Epithelial cell of prostate (primary cell): ENCODE measurements around the gene ACP3.
"Not testable (repeated sequence)": the region's sequence is repeated elsewhere in the genome, so short reads cannot be mapped to it uniquely, and the experiment has no call there.

Source experiments
- DNase-seq: peaks from one replicate; pipeline ENCODE4 v3.0.0-alpha.2; 2011; ENCODE audit warnings: low read depth, low spot score
- H3K27ac ChIP-seq: fragments of 450-650 bp; 2 replicates; pipeline ENCODE4 v1.5.1; 2017; ENCODE audit warnings: mild to moderate bottlenecking

The ACP3 gene, protein sequence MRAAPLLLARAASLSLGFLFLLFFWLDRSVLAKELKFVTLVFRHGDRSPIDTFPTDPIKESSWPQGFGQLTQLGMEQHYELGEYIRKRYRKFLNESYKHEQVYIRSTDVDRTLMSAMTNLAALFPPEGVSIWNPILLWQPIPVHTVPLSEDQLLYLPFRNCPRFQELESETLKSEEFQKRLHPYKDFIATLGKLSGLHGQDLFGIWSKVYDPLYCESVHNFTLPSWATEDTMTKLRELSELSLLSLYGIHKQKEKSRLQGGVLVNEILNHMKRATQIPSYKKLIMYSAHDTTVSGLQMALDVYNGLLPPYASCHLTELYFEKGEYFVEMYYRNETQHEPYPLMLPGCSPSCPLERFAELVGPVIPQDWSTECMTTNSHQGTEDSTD

DNA sequence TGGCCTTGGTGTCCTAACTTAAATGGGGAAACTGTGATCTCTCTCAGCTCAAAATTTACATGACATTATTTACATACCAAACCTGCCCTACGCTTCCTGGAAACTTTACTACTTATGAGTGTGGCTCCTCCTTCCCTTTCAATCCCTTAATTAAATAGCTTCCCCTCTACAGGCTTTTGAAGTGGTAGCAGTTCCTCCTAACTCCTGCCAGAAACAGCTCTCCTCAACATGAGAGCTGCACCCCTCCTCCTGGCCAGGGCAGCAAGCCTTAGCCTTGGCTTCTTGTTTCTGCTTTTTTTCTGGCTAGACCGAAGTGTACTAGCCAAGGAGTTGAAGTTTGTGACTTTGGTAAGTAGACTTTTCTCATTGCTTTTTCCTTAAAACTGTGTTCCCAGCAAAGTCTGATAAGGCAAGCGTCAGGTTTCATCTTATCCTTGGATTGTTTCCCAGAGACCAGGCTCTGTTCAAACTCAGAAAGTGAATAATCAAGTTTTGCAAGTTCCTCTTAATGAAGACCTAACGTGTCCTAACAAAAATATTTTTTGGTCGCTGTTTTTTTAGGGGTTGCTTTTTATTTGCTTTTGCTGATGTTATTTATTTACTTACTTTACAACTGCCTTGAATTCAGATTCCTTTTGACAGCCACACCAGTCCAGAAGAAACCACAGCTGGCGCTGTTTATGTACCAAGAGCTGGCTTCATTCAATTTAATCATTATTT lies at the start of gene ACP3:
Gene ACP3 (plus strand): TSS at position 179 of the 720 bp plus-strand sequence. CDS start 50 bp downstream, at position 229.
- DNase-seq: peak; percentile 84
- H3K27ac ChIP-seq: peak within 1 kb of the TSS; percentile 78

DNA sequence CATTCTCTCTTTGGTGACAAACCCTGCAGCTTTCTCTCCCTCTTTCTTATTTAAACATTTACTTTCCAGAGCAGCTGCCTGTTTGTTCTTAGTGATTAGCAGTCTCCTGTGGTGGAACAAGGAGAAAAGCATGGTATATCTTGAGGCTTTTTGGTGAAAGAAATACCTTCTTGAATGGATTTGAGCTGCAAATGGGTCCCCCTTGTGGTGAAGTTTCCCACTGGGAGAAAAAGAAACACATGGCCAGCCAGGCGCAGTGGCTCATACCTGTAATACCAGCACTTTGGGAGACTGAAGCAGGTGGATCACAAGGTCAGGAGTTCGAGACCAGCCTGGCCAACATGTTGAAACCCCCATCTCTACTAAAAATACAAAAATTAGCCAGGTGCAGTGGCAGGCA lies 48.3 kb upstream of the ACP3 start:
- no peak for DNase-seq

DNA sequence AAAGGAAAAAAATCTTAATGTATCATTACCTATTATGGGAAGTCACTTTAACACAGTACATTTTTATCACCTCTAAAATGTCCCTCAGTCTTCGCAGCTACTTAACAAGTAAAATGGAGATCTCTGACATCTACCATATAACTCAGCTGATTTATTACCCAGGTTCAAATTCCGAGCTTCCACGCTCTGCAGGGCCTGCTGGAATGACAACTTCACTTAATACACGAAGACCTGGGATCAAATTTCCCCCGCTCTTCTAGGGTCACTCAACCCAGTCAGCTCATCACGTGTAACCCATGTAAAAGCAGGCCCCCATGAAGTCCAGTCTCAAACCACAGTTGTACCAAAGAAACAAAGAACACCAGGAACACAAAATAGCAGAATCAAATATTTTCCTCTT lies 44.2 kb upstream of the ACP3 start:
- no peak overlapping the region for H3K27ac ChIP-seq
- DNase-seq: no peak

More for the DNA sequence above, 48.3 kb upstream of the ACP3 start:
- H3K27ac ChIP-seq: no peak overlapping the region

DNA sequence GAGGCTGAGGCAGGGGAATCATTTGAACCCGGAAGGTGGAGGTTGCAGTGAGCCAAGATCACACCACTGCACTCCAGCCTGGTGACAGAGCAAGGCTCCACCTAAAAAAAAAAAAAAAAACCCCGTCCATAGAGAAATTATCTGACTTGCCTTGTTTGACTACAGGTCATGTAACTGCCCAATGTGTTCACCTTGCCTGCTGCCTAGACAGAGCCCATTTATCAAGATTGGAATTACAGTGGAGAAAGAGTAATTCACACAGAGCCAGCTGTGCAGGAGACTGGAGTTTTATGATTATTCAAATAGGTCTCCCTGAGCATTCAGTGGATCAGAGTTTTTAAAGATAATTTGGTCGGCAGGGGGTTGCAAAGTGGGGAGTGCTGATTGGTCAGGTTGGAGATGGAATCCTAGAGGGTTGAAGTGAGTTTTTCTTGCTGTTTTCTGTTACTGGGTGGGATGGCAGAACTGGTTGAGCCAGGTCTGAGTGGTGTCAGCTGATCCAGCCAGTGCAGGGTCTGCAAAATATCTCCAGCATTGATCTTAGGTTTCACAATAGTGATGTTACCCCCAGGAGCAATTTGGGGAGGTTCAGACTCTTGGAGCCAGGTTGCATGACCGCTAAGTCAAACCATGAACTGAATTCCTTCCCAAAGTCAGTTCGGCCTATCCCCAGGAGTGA lies 40.8 kb upstream of the ACP3 start:
- DNase-seq: no peak
- H3K27ac ChIP-seq: no peak overlapping the region

DNA sequence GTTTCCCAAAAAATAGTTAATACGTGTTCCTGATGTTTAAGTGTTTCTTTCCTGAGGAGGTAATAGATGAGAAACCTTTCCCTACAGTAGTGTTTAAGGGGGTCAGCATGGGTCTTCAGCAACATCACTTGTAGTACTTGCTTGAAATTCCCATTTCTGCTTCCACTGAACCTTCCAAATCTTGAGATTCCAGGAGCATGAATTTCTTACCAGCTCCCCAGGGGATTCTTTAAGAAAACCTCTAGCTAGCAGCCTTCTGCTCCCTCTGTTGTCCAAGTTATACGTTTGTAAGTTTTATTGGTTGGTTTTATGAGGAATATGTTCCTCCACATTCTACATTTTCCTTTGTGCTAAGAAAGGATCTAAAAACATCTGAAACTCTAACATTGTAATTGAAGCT lies 38.2 kb upstream of the ACP3 start:
- no peak for DNase-seq
- no peak overlapping the region for H3K27ac ChIP-seq

DNA sequence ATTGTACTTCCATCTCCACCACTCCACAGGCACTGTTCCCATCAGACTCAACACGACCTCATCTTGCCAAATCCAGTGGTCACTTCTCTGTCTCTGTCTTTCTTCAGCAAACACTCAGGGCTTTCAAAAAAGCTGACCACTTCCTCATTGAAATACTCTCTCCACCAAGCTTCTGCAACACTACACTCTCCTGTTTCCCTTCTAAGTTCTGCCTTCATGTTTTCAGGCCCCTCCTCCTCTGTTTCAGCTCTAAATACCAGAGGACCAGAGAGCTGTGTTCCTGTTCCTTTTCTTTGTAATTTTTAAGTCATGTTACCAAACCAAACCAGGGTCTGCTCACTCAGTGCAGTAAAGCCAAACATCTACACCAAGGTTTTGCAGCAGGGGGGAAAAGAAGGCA lies 33.8 kb upstream of the ACP3 start:
- no peak overlapping the region for H3K27ac ChIP-seq
- DNase-seq: no peak

DNA sequence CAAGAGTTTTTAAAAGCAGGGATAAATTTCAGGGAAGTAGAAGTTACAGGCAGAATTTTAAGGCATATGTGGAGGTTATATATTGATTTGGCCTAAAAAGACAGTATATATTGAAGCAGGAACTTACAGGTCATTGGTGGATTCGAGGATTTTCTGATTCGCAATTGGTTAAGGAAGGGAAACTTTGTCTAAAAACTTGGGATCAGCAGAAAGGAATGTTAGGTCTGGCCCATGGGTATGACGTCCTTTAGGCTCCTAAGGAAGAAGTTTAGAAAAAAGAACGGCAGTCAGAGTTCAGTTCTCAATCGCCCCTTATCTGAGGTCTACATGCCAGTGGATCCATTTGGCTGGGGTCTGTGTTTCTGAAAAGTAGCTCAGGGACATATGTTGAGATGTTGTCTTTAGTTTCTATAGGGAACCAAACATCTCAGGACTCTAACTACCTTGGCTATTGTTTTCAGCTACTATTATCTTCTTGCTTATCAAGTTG lies 33.2 kb upstream of the ACP3 start:
- H3K27ac ChIP-seq: no peak overlapping the region
- no peak for DNase-seq

DNA sequence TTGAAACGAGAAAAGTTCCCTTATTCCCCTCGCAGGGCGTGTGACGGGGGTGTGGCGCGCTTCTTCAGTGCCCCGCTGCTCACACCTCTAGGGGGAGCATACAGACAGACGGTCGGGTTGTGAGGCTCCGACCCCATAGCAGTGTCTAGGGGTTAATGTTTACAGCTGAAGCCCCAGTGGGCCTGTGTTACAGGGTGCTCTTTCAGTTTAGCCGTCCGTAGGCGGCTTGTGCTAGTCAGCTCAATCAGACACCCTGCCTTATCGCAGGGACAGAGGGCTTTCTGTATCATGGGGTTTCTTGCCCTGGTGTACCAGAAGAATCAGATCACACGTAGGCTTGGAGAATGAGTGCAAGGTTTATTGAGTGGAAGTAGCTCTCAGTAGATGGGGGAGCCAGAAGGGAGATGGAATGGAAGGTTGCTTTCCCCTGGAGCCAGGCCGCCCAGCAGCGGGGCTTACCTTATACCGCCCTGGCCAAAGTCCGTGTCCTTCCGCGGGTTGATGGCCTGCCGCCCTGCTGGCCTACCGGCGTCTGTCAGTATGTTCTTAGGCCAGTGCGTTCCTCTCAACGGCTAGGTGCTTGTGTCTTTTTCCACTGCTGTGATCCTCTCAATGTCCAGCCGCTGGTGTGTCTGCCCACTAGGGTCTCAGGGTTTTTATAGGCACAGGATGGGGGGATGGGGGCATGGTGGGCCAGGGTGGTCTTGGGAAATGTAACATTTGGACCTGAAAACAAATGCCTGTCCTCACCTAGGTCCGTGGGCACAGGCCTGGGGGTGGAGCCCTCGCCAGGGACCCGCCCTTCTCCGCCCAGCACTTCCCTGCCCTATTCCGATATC lies 32.2 kb upstream of the ACP3 start:
- H3K27ac ChIP-seq: no peak overlapping the region
- no peak for DNase-seq

DNA sequence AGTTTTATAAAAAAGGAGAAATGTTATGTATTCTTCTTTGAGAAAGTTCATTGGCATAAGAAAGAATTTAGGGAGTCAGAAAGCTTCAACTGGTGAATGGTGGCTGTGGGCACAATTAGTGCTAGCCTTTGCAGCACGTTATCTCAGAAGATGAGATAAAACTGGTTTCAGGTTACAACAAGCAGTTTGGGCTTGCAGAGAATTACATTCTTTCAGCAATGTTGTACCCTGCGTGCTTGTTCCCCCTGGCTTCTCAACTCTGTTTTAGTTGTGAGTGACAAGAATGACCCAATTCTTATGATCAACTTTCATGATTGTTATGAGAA lies 31.6 kb upstream of the ACP3 start:
- no peak for DNase-seq
- no peak overlapping the region for H3K27ac ChIP-seq

DNA sequence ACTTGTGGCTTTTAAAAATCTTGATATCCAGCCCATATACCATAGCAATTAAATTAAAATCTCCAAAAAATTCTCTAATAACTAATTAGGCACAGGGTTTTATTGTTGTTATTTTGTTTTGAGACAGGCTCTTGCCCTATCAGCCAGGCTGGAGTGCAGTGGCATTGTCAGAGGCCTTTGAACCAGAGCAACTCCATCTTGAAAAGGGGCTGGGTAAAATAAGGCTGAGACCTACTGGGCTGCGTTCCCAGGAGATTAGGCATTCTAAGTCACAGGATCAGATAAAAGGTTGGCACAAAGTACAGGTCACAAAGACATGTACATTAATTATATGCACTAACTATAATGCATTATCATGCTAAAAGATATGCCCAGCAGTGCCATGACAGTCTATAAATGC lies 31.2 kb upstream of the ACP3 start:
- no peak for DNase-seq

DNA sequence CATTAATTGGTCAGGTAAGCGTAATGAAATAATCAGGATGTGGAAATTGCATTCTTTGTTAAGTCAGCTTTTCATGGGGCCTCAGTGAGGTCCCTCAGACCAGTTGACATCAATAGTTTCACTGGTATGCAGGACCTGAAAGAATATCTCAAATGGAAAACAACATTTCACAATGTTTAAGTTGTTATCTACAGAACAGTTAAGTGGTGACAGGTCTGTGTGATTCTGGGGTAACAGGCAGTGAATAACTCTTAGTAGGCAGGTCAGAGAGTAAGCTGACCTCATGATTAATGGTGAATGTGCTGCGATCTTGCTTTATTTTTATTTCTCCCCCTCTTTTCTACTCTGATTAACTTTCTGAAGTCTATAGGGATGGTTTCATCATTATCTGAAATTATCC lies 28.9 kb upstream of the ACP3 start:
- no peak overlapping the region for H3K27ac ChIP-seq
- no peak for DNase-seq

More for the DNA sequence above, 31.2 kb upstream of the ACP3 start:
- no peak overlapping the region for H3K27ac ChIP-seq

DNA sequence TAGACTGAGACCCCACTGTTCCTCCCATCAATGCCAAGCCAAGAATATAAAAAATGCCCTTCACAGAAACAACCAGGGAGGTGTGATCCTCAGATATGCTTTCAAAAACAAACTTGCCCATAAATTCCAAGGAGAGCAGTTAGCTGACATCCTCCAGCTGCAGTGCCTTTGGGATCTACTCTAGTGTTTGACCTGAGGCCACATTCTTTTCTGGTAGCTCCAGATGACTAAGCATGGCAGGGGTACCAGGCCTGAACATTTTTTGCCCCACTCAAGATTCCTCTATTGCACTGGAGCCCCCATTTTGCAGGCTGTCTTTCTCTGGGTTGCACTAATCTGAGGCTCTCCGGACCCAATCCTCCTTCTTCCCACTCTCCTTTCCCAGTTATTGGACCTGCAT lies 27.9 kb upstream of the ACP3 start:
- no peak for DNase-seq
- no peak overlapping the region for H3K27ac ChIP-seq

DNA sequence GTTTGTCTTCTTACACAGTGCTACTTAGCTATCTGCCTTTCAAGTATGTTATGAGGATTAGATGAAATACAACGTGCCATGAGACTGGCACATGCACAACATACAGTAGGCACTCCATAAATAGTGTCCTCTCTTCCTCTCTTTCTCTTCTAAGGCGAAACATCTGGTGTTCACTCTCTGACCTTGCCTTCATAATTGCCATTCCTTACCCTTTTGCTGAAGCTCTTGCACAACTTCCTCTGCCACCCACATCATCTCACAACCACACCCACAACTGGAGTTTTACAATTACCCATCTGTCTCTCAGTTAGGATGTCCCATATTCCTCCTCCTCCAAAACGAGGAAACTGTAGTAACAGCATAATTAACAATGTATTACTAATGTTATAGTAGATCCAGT lies 26.4 kb upstream of the ACP3 start:
- DNase-seq: peak; percentile 12
- peak overlapping the region; percentile 4 for H3K27ac ChIP-seq

DNA sequence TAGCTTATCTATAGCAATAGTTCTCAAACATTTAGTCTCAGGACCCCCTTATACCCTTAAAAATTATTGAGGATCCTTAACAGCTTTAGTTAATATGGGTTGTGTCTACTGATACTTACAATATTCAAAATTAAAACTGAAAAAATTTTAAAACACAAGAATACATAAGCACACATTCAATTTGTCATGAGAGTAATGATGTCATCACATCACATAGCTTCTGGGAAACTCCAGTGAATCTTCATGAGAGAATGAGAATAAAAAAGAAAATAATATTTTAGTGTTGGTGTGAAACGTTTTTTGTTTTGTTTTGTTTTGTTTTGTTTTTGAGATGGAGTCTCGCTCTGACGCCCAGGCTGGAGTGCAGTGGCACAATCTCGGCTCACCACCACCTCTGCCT lies 25.2 kb upstream of the ACP3 start:
- DNase-seq: no peak
- no peak overlapping the region for H3K27ac ChIP-seq

DNA sequence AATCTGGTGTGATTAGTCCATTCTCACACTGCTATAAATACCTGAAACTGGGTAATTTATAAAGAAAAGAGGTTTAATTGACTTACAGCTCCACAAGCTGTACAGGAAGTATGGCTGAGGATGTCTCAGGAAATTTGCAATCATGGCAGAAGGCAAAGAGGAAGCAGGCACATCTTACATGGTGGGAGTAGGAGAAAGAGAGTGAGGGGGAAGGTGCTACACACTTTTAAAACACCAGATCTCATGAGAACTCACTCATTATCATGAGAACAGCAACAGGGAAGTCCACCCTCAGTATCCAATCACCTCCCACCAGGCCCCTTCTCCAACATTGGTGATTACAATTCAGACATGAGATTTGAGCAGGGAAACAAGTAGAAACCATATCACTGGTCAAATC lies 24.0 kb upstream of the ACP3 start:
- no peak for DNase-seq
- H3K27ac ChIP-seq: no peak overlapping the region

DNA sequence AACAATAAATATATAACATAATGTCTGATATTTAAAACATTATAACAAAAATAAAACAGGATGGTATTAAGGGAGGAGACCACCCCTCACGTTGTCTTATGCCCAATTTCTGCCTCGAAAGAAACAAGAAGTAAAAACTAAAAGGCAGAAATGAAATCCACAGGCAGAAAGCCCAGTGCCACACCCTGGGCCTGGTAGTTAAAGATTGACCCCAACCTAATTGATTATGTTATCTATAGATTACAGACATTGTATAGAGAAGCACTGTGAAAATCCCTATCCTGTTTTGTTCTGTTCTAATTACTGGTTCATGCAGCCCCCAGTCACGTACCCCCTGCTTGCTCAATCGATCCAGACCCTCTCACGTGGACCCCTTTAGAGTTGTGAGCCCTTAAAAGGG lies 22.3 kb upstream of the ACP3 start:
- DNase-seq: no peak
- no peak overlapping the region for H3K27ac ChIP-seq

DNA sequence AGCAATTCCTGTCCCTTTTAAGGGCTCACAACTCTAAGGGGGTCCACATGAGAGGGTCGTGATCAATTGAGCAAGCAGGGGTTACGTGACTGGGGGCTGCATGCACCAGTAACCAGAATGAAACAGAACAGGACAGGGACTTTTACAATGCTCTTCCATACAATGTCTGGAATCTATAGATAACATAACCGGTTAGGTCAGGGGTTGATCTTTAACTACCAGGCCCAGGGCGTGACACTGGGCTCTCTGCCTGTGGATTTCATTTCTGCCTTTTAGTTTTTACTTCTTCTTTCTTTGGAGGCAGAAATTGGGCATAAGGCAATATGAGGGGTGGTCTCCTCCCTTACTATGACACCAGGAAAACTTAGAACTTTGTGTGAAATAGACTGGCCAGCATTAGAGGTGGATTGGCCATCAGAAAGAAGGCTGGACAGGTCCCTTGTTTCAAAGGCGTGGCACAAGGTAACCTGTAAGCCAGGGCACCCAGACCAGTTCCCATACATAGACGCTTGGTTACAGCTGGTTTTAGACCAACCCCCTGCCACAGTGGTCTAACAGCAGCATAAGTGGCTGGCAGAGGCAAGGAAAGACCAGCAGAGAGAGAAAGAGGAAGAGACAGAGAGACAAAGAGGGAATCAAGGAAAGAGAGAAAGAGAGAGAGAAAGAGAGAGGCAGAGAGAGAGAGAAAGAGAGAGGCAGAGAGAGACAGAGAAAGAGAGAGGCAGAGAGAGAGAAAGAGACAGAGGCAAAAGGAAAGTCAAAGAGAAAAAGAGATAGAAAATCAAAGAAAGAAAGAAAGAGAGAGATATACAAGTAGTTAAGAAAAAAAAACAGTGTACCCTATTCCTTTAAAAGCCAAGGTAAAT lies 13.6 kb upstream of the ACP3 start:
- not testable (repeated sequence) for DNase-seq, H3K27ac ChIP-seq

DNA sequence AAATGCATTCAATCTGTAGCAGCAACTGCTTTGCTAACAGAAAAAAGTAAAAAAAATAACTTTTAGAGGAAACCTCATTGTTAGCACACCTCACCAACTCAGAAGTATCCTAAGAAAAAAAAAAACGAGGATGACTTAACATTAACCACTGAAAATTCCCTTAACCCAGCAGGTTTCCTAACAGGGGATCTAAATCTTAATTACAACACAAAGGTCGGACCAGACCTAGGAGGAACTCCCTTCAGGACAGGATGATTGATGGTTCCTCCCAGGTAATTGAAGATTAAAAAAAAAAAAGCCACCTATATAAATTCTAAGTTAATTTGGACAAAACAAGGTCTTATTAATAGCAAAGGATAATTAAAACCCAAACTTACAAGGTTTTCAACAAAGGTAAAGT lies 12.9 kb upstream of the ACP3 start:
- H3K27ac ChIP-seq, DNase-seq: not testable (repeated sequence)

DNA sequence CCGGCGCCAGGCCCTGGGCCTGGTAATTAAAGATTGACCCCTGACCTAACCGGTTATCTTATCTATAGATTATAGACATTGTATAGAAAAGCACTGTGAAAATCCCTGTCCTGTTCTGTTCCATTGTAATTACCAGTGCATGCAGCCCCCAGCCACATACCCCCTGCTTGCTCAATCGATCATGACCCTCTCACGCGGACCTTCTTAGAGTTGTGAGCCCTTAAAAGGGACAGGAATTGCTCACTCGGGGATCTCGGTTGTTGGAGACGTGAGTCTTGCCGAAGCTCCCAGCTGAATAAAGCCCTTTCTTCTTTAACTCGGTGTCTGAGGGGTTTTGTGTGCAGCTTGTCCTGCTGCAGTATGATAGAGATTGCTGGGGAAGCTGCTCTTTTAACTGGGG lies 7.2 kb upstream of the ACP3 start:
- not testable (repeated sequence) for H3K27ac ChIP-seq, DNase-seq
